K562 (cell line): ENCODE results near the gene HDC. TPM values are rescaled to one million over a fixed set of nuclear protein-coding genes. Genes with fewer than 3 reads are reported as not detected.
A peak's percentile ranks its signal among the peaks of the same experiment; 100 is the strongest.

ENCODE experiments used
- ATAC-seq: fragments of 200-7000 bp; cut with Tn5 transposase; 3 replicates; pipeline ENCODE4 v1.9.1; 2020; ENCODE audit warnings: moderate library complexity
- BruUV-seq: library from RNA; stranded (reverse); fragments of 400-500 nt; replicated peaks from 2 replicates; lab custom pipeline; 2021; lab: Mats Ljungman, UMichigan
- CTCF ChIA-PET: fragments of 300-600 bp; formaldehyde crosslinking; extraction: SDS; loops from one replicate; lab custom pipeline; 2021; ENCODE audit warnings: low intra/inter-chr PET ratio; lab: Yijun Ruan, JAX
- POLR2A ChIA-PET: fragments of 300-600, 350-650 bp; sonication (Branson Sonifier 250); formaldehyde crosslinking; extraction: SDS; loops from one replicate; lab custom pipeline; 2021; ENCODE audit warnings: antibody characterized with exemption, inconsistent platforms; lab: Yijun Ruan, JAX
- DNase-seq, 4 experiments: peaks; one replicate each; pipeline versions ENCODE4 v3.0.0 to v3.0.0-alpha.2; 2011 to 2018; ENCODE audit warnings: low spot score in 3 of 4, mixed read lengths in 3 of 4; ENCODE audit errors: extremely low read depth in 1 of 4
- FAIRE-seq: peaks from 2 replicates; lab custom pipeline; 2011; peaks lifted over from hg19 to GRCh38; lab: Jason Lieb, UNC
- H2AFZ ChIP-seq: 2 replicates; pipeline ENCODE4 v1.6.0; 2011; ENCODE audit warnings: low read depth, low read length, control low read depth, inconsistent platforms
- H3K27ac ChIP-seq: fragments of 200-600 bp; 3 replicates; pipeline ENCODE4 v1.8.0; 2011; ENCODE audit warnings: low read depth, mild to moderate bottlenecking, control low read depth, inconsistent platforms, low read length, moderate library complexity, mixed read lengths; ENCODE audit errors: extremely low read depth
- H3K27me3 ChIP-seq, 2 experiments: fragments of 300-600 bp in 1 of 2; 2 replicates in 1 of 2; 3 replicates in 1 of 2; pipeline versions ENCODE4 v1.6.0 to v1.8.0; 2011; ENCODE audit warnings: inconsistent platforms in 2 of 2, low read length in 2 of 2, mild to moderate bottlenecking in 1 of 2, mixed read lengths in 1 of 2, moderate library complexity in 1 of 2; ENCODE audit not compliant: control insufficient read depth in 2 of 2, insufficient read depth in 2 of 2
- H3K36me3 ChIP-seq: fragments of 300-600 bp; 3 replicates; pipeline ENCODE4 v1.8.0; 2011; ENCODE audit warnings: mild to moderate bottlenecking, low read length, inconsistent platforms; ENCODE audit not compliant: control insufficient read depth, insufficient read depth
- H3K4me1 ChIP-seq, 2 experiments: fragments of 200-600 bp in 1 of 2; replicated peaks in 1 of 2; 2 replicates in 1 of 2; 3 replicates in 1 of 2; pipeline versions ENCODE4 v1.5.1 to v1.8.0; 2011; ENCODE audit warnings: inconsistent platforms in 2 of 2, low read length in 2 of 2, mild to moderate bottlenecking in 1 of 2, mixed read lengths in 1 of 2, moderate library complexity in 1 of 2; ENCODE audit not compliant: control insufficient read depth in 2 of 2, insufficient read depth in 2 of 2
- H3K4me2 ChIP-seq: 2 replicates; pipeline ENCODE4 v1.6.1; 2011; ENCODE audit warnings: low read length, control low read depth, inconsistent platforms, mixed read lengths; ENCODE audit not compliant: insufficient read depth
- H3K4me3 ChIP-seq: fragments of 200-600 bp; sonication (generic), shearing (Covaris generic); 2 replicates; pipeline ENCODE4 v1.5.1; 2016; ENCODE audit warnings: control low read depth, inconsistent platforms
- H3K79me2 ChIP-seq: fragments of 200-600 bp; 3 replicates; pipeline ENCODE4 v1.8.0; 2011; ENCODE audit warnings: low read length, inconsistent platforms; ENCODE audit not compliant: control insufficient read depth, insufficient read depth
- H3K9ac ChIP-seq, 2 experiments: 2 replicates each; pipeline versions ENCODE4 v1.6.0 to v1.6.1; 2011; ENCODE audit warnings: low read depth in 2 of 2, low read length in 2 of 2, control low read depth in 1 of 2, inconsistent platforms in 1 of 2, mild to moderate bottlenecking in 1 of 2, mixed read lengths in 1 of 2; ENCODE audit not compliant: insufficient read depth in 1 of 2
- H3K9me1 ChIP-seq: one replicate; pipeline ENCODE4 v1.6.0; 2011; ENCODE audit warnings: inconsistent platforms, mild to moderate bottlenecking, low read length, moderate library complexity; ENCODE audit not compliant: control insufficient read depth, insufficient read depth
- H3K9me3 ChIP-seq: replicated peaks from 2 replicates; pipeline ENCODE4 v1.5.1; 2011; ENCODE audit warnings: low read depth, low read length, inconsistent platforms; ENCODE audit not compliant: control insufficient read depth, insufficient read depth
- H4K20me1 ChIP-seq: replicated peaks from 2 replicates; pipeline ENCODE4 v1.6.1; 2011; ENCODE audit warnings: low read length, inconsistent platforms, mixed read lengths; ENCODE audit not compliant: control insufficient read depth, insufficient read depth
- ARID1B ChIP-seq: fragments of 450-650 bp; IDR thresholded peaks from 2 replicates; pipeline ENCODE4 v1.6.1; 2016; ENCODE audit warnings: antibody characterized with exemption, mild to moderate bottlenecking, inconsistent platforms
- CEBPB ChIP-seq: fragments of 450-650 bp; IDR thresholded peaks from 2 replicates; pipeline ENCODE4 v1.6.1; 2016; ENCODE audit warnings: missing genetic modification characterization, missing compliant biosample characterization
- CTBP1 ChIP-seq: fragments of 450-650 bp; IDR thresholded peaks from 2 replicates; pipeline ENCODE4 v1.6.1; 2016; ENCODE audit warnings: borderline replicate concordance
- EZH2 ChIP-seq: IDR thresholded peaks from 2 replicates; pipeline ENCODE4 v1.6.1; 2012; ENCODE audit warnings: low read depth, mild to moderate bottlenecking, inconsistent platforms, low read length, borderline replicate concordance
- HDGF ChIP-seq: fragments of 450-650 bp; IDR thresholded peaks from 2 replicates; pipeline ENCODE4 v1.6.1; 2016
- HEY1 ChIP-seq: fragments of 250-450 bp; sonication (Bioruptor Pico); IDR thresholded peaks from 2 replicates; pipeline ENCODE4 v1.5.0; 2020; ENCODE audit warnings: mild to moderate bottlenecking, moderate library complexity, borderline replicate concordance
- MTA1 ChIP-seq: fragments of 450-650 bp; IDR thresholded peaks from 2 replicates; pipeline ENCODE4 v1.6.1; 2017; ENCODE audit warnings: borderline replicate concordance
- MYNN ChIP-seq, 2 experiments: sonication (generic); formaldehyde crosslinking in 1 of 2; IDR thresholded peaks; 2 replicates each; pipeline versions ENCODE4 v1.5.0 to v1.6.1; 2016 to 2020; ENCODE audit warnings: antibody characterized with exemption in 1 of 2, missing genetic modification reagents in 1 of 2
- RHOXF2B ChIP-seq: fragments of 250-450 bp; sonication (Bioruptor Pico); conservative IDR thresholded peaks from 2 replicates; pipeline ENCODE4 v1.5.1; 2021
- SMARCE1 ChIP-seq: fragments of 450-650 bp; IDR thresholded peaks from 2 replicates; pipeline ENCODE4 v1.7.1; 2016; ENCODE audit warnings: mild to moderate bottlenecking
- SPI1 ChIP-seq: IDR thresholded peaks from 2 replicates; pipeline ENCODE4 v1.6.1; 2011; ENCODE audit warnings: low read depth, low read length, control low read depth, borderline replicate concordance
- ZFP30 ChIP-seq: fragments of 250-450 bp; sonication (Bioruptor Pico); IDR thresholded peaks from 2 replicates; pipeline ENCODE4 v1.8.0; 2022; ENCODE audit warnings: moderate library complexity, mild to moderate bottlenecking, inconsistent platforms, borderline replicate concordance
- WGBS: fragments of 100-300 bp; shearing (Covaris generic); methylation state at CpG from one replicate; pipeline ENCODE4 v1.1.6; 2016; ENCODE audit warnings: low coverage, mixed read lengths; ENCODE audit not compliant: insufficient coverage; ENCODE audit errors: missing lambda C conversion rate; 5-methylcytosine and 5-hydroxymethylcytosine counted together
- in situ Hi-C: fragments of 300-500 bp; cut with MboI; formaldehyde crosslinking; loops from 4 replicates; pipeline ENCODE4 v1.15.0; 2018; ENCODE audit warnings: inconsistent platforms, mixed read lengths
- intact Hi-C: fragments of 100-400 bp; cut with micrococcal nuclease; formaldehyde crosslinking; loops from 2 replicates; pipeline ENCODE4 v1.14.2; 2022
- polyA plus RNA-seq, 8 experiments: library from polyadenylated mRNA; depleted of rRNA in 4 of 8; stranded (reverse) in 5 of 8; unstranded in 3 of 8; fragments of >200 nt; fragmentation: Nextera tagmentation in 2 of 8; fragmentation: Illumina TruSeq in 1 of 8; extraction: Ambion mirVana in 2 of 8; extraction: Trizol in 1 of 8; gene quantifications; 2 replicates each; pipeline versions ENCODE4 v1.2.1 to v1.2.3, GENCODE V29; 2011 to 2014; ENCODE audit warnings: inconsistent platforms in 1 of 8, missing spikeins in 1 of 8
- total RNA-seq, 7 experiments: library from RNA; depleted of rRNA in 6 of 7; stranded (reverse); fragments of >200 nt in 6 of 7; fragmentation: Illumina TruSeq in 2 of 7; extraction: Trizol in 2 of 7; gene quantifications; 2 replicates each; pipeline versions ENCODE4 v1.2.1 to v1.2.3, GENCODE V29; 2011 to 2021; ENCODE audit warnings: low replicate concordance in 1 of 7
- TF ChIP-seq, protein P1 (sequence below): fragments of 250-450 bp; sonication (Bioruptor Pico); IDR thresholded peaks from 2 replicates; pipeline ENCODE4 v1.5.0; 2022; ENCODE audit warnings: mild to moderate bottlenecking
- TF ChIP-seq, protein P2 (sequence below), 2 experiments: fragments of 450-650 bp in 1 of 2; sonication (generic) in 1 of 2; formaldehyde crosslinking in 1 of 2; IDR thresholded peaks in 1 of 2; conservative IDR thresholded peaks in 1 of 2; 2 replicates each; pipeline versions ENCODE4 v1.6.1 to v1.8.1; 2016 to 2023; ENCODE audit warnings: mild to moderate bottlenecking in 2 of 2, moderate library complexity in 2 of 2, inconsistent platforms in 1 of 2, missing genetic modification reagents in 1 of 2

HDC gene
- total and polyA plus RNA-seq, 9 of the 15 experiments (the other 6 are each of a cell fraction or from before 2014, with no cell fraction given), result 0.26 to 5.3 (median 0.99) TPM

DNA sequence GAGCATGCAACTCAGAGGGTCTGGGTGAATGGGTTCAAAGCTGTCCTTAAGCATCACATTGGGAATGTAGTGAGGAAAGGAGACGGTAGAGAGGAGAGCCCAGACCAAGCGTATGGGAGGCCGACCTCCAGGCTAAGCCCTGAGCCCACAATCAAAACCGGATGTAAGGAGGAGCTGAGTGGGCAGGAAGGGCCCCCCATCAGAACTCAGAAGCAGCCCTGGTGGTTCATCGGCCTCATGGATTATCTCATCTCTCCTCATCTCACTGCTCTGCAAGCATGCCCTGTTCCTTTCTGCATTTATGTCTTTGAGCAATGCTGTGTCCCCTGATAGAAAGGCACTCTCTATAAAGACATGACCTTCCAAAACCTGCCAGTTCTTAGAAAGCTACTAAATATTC is 6.2 kb downstream of the HDC start:
- Histone ChIP-seq H3K36me3 (no peaks in the 10 kb centered on the region), H3K4me3 (no peak overlapping the region), H4K20me1 (no peaks in the 10 kb centered on the region), H2AFZ (peak overlapping the region; percentile 53), H3K27me3 (no peaks in the 10 kb centered on the region), H3K4me1 (peaks cover 51 to 63% of the 10 kb centered on the region in 2 experiments), H3K27ac (peak overlapping the region; percentile 85; the same call in 2 of the 3 replicates), H3K4me2 (peak overlapping the region; percentile 65), H3K9ac (no peak overlapping the region), H3K9me3 (no peaks in the 10 kb centered on the region), H3K79me2 (no peaks in the 10 kb centered on the region), H3K9me1 (no peaks in the 10 kb centered on the region)
- ChIA-PET POLR2A (interaction anchor here (1.0 to 3.4 kb wide), 2 partner anchors 9 to 70 kb away, joined by 5 to 28 read pairs; no protein-coding TSS in a partner anchor), CTCF (no interaction called here)
- intact Hi-C loops (no loop called here), in situ Hi-C loops (no loop called here)
- BruUV-seq, result no TSS peak
- DNase-seq, result peak in 1 of 4 experiments; percentile 27
- FAIRE-seq, result no peak
- no peak for ATAC-seq
- TF ChIP-seq, protein P1, sequence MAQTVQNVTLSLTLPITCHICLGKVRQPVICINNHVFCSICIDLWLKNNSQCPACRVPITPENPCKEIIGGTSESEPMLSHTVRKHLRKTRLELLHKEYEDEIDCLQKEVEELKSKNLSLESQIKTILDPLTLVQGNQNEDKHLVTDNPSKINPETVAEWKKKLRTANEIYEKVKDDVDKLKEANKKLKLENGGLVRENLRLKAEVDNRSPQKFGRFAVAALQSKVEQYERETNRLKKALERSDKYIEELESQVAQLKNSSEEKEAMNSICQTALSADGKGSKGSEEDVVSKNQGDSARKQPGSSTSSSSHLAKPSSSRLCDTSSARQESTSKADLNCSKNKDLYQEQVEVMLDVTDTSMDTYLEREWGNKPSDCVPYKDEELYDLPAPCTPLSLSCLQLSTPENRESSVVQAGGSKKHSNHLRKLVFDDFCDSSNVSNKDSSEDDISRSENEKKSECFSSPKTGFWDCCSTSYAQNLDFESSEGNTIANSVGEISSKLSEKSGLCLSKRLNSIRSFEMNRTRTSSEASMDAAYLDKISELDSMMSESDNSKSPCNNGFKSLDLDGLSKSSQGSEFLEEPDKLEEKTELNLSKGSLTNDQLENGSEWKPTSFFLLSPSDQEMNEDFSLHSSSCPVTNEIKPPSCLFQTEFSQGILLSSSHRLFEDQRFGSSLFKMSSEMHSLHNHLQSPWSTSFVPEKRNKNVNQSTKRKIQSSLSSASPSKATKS (CRISPR knock-in tag), result no peak
- 52% methylated on average over 4 of the region's 5 CpGs for WGBS

DNA sequence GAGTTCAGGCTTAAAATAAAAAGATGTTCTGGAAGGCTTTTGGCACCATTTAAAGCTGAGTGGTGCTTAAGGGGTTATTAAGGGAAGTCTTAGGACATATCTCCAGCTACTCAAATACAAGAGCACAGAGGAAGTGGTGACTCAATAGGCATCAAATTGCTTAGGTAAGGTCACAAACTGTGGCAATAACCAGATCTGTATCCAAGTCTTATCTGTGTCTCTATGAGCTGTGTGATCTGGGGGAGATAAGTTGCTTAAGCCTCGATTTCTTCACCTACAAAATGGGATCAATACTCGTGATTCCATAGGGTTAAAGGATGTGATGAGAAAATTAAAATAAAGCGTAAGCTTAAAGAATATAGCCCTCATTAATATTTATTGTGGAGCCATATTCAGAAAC is 7.6 kb downstream of the HDC start:
- ChIA-PET POLR2A (no interaction called here), CTCF (no interaction called here)
- H3K4me2 ChIP-seq, result no peak overlapping the region
- no peak overlapping the region for H3K9ac ChIP-seq
- no peaks in the 10 kb centered on the region for H3K36me3 ChIP-seq
- H3K9me1 ChIP-seq, result no peaks in the 10 kb centered on the region
- H4K20me1 ChIP-seq, result no peaks in the 10 kb centered on the region
- ATAC-seq (no peak), DNase-seq (peak in 1 of 4 experiments; percentile 19), FAIRE-seq (peak; percentile 19)
- no peak overlapping the region for H3K27ac ChIP-seq
- BruUV-seq, result no TSS peak
- H3K4me3 ChIP-seq, result no peak overlapping the region
- no peak overlapping the region for H2AFZ ChIP-seq
- H3K79me2 ChIP-seq, result no peaks in the 10 kb centered on the region
- no peaks in the 10 kb centered on the region for H3K9me3 ChIP-seq
- intact Hi-C loops (no loop called here), in situ Hi-C loops (no loop called here)
- no peaks in the 10 kb centered on the region for H3K27me3 ChIP-seq
- WGBS, result 51% methylated on average over 3 of the region's 3 CpGs
- peaks cover 44 to 61% of the 10 kb centered on the region in 2 experiments for H3K4me1 ChIP-seq
- TF ChIP-seq CEBPB (peak; percentile 58), MYNN (IDR thresholded peaks at IDR 0.05) (no peak), MYNN (CRISPR knock-in tag; IDR thresholded peaks at IDR 0.05) (no peak), HEY1 (CRISPR knock-in tag) (no peak), MTA1 (peak; percentile 59; the same call in 1 of the 2 replicates), EZH2 (no peak), ARID1B (peak; percentile 64), HDGF (no peak), ZFP30 (CRISPR knock-in tag) (no peak), RHOXF2B (CRISPR knock-in tag) (no peak), CTBP1 (0 out of 2 replicates have a peak, but pooled peaks have one; percentile 31), SMARCE1 (peak; percentile 50; the same call in 1 of the 2 replicates), SPI1 (peak; percentile 72; the same call in 1 of the 2 replicates)
- TF ChIP-seq, protein P2, sequence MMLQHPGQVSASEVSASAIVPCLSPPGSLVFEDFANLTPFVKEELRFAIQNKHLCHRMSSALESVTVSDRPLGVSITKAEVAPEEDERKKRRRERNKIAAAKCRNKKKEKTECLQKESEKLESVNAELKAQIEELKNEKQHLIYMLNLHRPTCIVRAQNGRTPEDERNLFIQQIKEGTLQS (IDR thresholded peaks at IDR 0.05), result peak; percentile 54; the same call in 1 of the 2 replicates
- TF ChIP-seq, protein P2 (CRISPR knock-in tag; conservative IDR thresholded peaks at IDR 0.05), result no peak
